RWPE2 (cell line): ENCODE results near the gene DOCK9.
A peak's percentile ranks its signal among the peaks of the same experiment; 100 is the strongest.
"Not testable (repeated sequence)": the region's sequence is repeated elsewhere in the genome, so short reads cannot be mapped to it uniquely, and the experiment has no call there.

ENCODE experiments used
- ATAC-seq: fragments of 200-7000 bp; cut with Tn5 transposase; 3 replicates; pipeline ENCODE4 v1.9.1; 2021; ENCODE audit warnings: low read depth
- DNase-seq: peaks from one replicate; pipeline ENCODE4 v3.0.0-alpha.2; 2020; ENCODE audit warnings: low spot score
- H3K27ac ChIP-seq: fragments of 450-650 bp; 2 replicates; pipeline ENCODE4 v1.5.1; 2017; ENCODE audit warnings: mild to moderate bottlenecking; ENCODE audit not compliant: poor library complexity, severe bottlenecking
- H3K27me3 ChIP-seq: fragments of 250-450 bp; sonication (Bioruptor Pico); 2 replicates; pipeline ENCODE4 v1.5.1; 2021; ENCODE audit warnings: mild to moderate bottlenecking, moderate library complexity; ENCODE audit not compliant: insufficient read depth, poor library complexity, severe bottlenecking
- H3K36me3 ChIP-seq: fragments of 250-450 bp; sonication (Bioruptor Pico); 2 replicates; pipeline ENCODE4 v1.5.1; 2020; ENCODE audit warnings: low read depth, mild to moderate bottlenecking, moderate library complexity
- H3K4me1 ChIP-seq: fragments of 250-450 bp; sonication (Bioruptor Pico); 2 replicates; pipeline ENCODE4 v1.5.1; 2021; ENCODE audit warnings: mild to moderate bottlenecking, moderate library complexity; ENCODE audit not compliant: insufficient read depth, poor library complexity, severe bottlenecking
- H3K4me3 ChIP-seq: fragments of 250-450 bp; sonication (Bioruptor Pico); 2 replicates; pipeline ENCODE4 v1.5.1; 2021; ENCODE audit warnings: mild to moderate bottlenecking, moderate library complexity; ENCODE audit not compliant: severe bottlenecking
- H3K9me3 ChIP-seq: fragments of 250-450 bp; sonication (Bioruptor Pico); 2 replicates; pipeline ENCODE4 v1.5.1; 2021; ENCODE audit warnings: mild to moderate bottlenecking, moderate library complexity; ENCODE audit not compliant: severe bottlenecking
- CTCF ChIP-seq: fragments of 450-650 bp; IDR thresholded peaks from one replicate; pipeline ENCODE4 v1.5.1; 2017; ENCODE audit warnings: mild to moderate bottlenecking, moderate library complexity; ENCODE audit not compliant: poor library complexity, severe bottlenecking

The DOCK9 gene

GRCh38 chr13:98755116-98755515 is 222.7 kb downstream of the DOCK9 start:
- Histone ChIP-seq H3K36me3 (no peaks in the 10 kb centered on the region), H3K9me3 (peaks cover 4% of the 10 kb centered on the region), H3K4me1 (no peaks in the 10 kb centered on the region), H3K27me3 (peaks cover 34% of the 10 kb centered on the region), H3K4me3 (no peak overlapping the region), H3K27ac (no peak overlapping the region)
- ATAC-seq (no peak), DNase-seq (no peak)
- no peak for TF ChIP-seq CTCF

- ATAC-seq, H3K36me3 ChIP-seq, H3K27ac ChIP-seq, H3K4me3 ChIP-seq, H3K4me1 ChIP-seq, DNase-seq, H3K9me3 ChIP-seq: not testable (repeated sequence)
- peaks cover 35% of the 10 kb centered on the region for H3K27me3 ChIP-seq
These were observed 223.4 kb downstream of the DOCK9 start for GRCh38 chr13:98754468-98754867.

- ATAC-seq: peak; percentile 42; the same call in 2 of the 3 replicates
These were observed 225.2 kb downstream of the DOCK9 start, which contains the start of gene SLC15A1 for GRCh38 chr13:98752467-98753290. Gene SLC15A1, minus strand, starts transcription at chr13:98752672. Its CDS starts 74 bp downstream, at chr13:98752598.

GRCh38 chr13:98751861-98752466 is 225.9 kb downstream of the DOCK9 start:
- peak overlapping the region; percentile 13 for H3K4me3 ChIP-seq

More at GRCh38 chr13:98752467-98753290, 225.2 kb downstream of the DOCK9 start, which contains the start of gene SLC15A1:
- no peak for DNase-seq
- peaks cover 35% of the 10 kb centered on the region for H3K27me3 ChIP-seq
- no peak for TF ChIP-seq CTCF
- H3K4me1 ChIP-seq: no peaks in the 10 kb centered on the region
- H3K9me3 ChIP-seq: peaks cover 4% of the 10 kb centered on the region
- H3K36me3 ChIP-seq: no peaks in the 10 kb centered on the region
- no peak within 1 kb of the TSS for H3K27ac ChIP-seq
- peak within 1 kb of the TSS; percentile 13 for H3K4me3 ChIP-seq

More at GRCh38 chr13:98751861-98752466, 225.9 kb downstream of the DOCK9 start:
- Histone ChIP-seq H3K4me1 (no peaks in the 10 kb centered on the region), H3K27ac (no peak overlapping the region), H3K27me3 (peaks cover 35% of the 10 kb centered on the region), H3K36me3 (no peaks in the 10 kb centered on the region), H3K9me3 (peaks cover 4% of the 10 kb centered on the region)
- TF ChIP-seq CTCF: no peak
- DNase-seq (no peak), ATAC-seq (peak; percentile 47; the same call in 2 of the 3 replicates)
